HEK293T (cell line): ENCODE measurements around the gene TPD52L2.

Experiments used
- ARNT ChIP-seq: fragments of 450-650 bp; IDR thresholded peaks from 2 replicates; pipeline ENCODE4 v1.6.1; 2017; ENCODE audit warnings: mild to moderate bottlenecking
- BHLHE40 ChIP-seq: fragments of 450-650 bp; IDR thresholded peaks from 2 replicates; pipeline ENCODE4 v1.6.1; 2016; ENCODE audit warnings: mild to moderate bottlenecking, moderate library complexity, borderline replicate concordance
- CTBP1 ChIP-seq: fragments of 450-650 bp; IDR thresholded peaks from 2 replicates; pipeline ENCODE4 v1.6.1; 2016; ENCODE audit warnings: borderline replicate concordance
- ELF4 ChIP-seq: fragments of 450-650 bp; IDR thresholded peaks from 2 replicates; pipeline ENCODE4 v1.6.1; 2017; ENCODE audit warnings: antibody characterized with exemption
- FOXA1 ChIP-seq: fragments of 450-650 bp; IDR thresholded peaks from 2 replicates; pipeline ENCODE4 v1.6.1; 2016; ENCODE audit warnings: mild to moderate bottlenecking
- FOXM1 ChIP-seq: fragments of 450-650 bp; IDR thresholded peaks from 2 replicates; pipeline ENCODE4 v1.6.1; 2017; ENCODE audit warnings: mild to moderate bottlenecking, borderline replicate concordance
- L3MBTL2 ChIP-seq: fragments of 450-650 bp; conservative IDR thresholded peaks from 2 replicates; pipeline ENCODE4 v1.6.1; 2016; ENCODE audit warnings: mild to moderate bottlenecking
- NFRKB ChIP-seq: fragments of 450-650 bp; IDR thresholded peaks from 2 replicates; pipeline ENCODE4 v1.6.1; 2016; ENCODE audit warnings: mild to moderate bottlenecking, moderate library complexity
- SP1 ChIP-seq: fragments of 450-650 bp; IDR thresholded peaks from 2 replicates; pipeline ENCODE4 v1.6.1; 2017
- SUZ12 ChIP-seq: fragments of 450-650 bp; IDR thresholded peaks from 2 replicates; pipeline ENCODE4 v1.6.1; 2016; ENCODE audit warnings: mild to moderate bottlenecking
- TF ChIP-seq, protein P1 (sequence below): fragments of 450-650 bp; IDR thresholded peaks from 2 replicates; pipeline ENCODE4 v1.6.1; 2016

DNA sequence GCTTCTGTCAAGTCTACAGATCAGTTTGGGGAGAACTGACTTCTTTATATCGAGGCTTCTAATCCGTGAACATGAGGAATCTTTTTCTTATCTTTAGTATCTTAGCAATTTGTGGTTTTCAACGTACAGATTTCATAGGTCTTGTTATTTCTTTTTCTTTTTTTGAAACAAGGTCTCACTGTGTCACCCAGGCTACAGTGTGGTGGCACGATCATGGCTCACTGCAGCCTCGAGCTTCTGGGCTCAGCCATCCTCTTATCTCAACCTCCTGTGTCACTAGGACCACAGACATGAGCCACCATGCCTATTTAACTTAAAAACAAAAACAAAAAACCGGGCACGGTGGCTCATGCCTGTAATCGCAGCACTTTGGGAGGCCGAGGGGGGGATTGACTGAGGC, 59.2 kb downstream of the TPD52L2 start:
- TF ChIP-seq SP1 (no peak), CTBP1 (no peak), SUZ12 (no peak), BHLHE40 (no peak), FOXA1 (no peak), NFRKB (no peak), ELF4 (no peak), ARNT (no peak), L3MBTL2 (no peak), FOXM1 (no peak)
- TF ChIP-seq, protein P1, sequence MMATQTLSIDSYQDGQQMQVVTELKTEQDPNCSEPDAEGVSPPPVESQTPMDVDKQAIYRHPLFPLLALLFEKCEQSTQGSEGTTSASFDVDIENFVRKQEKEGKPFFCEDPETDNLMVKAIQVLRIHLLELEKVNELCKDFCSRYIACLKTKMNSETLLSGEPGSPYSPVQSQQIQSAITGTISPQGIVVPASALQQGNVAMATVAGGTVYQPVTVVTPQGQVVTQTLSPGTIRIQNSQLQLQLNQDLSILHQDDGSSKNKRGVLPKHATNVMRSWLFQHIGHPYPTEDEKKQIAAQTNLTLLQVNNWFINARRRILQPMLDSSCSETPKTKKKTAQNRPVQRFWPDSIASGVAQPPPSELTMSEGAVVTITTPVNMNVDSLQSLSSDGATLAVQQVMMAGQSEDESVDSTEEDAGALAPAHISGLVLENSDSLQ, result no peak
